CD14-positive monocyte (primary cell): ENCODE results near the gene SOS1. TPM values are rescaled to one million over a fixed set of nuclear protein-coding genes. Genes with fewer than 3 reads are reported as not detected.
A peak's percentile ranks its signal among the peaks of the same experiment; 100 is the strongest.

Experiments
- DNase-seq, 3 donors: peaks; one replicate each; pipeline ENCODE4 v3.0.0-alpha.2; 2011 to 2022
- H2AFZ ChIP-seq: 2 replicates; pipeline ENCODE4 v1.6.0; 2012; ENCODE audit warnings: mild to moderate bottlenecking, low read depth, low read length, inconsistent platforms; ENCODE audit not compliant: insufficient read depth, poor library complexity, severe bottlenecking
- H3K27ac ChIP-seq, 2 donors: 1 replicate in 1 of 2; 2 replicates in 1 of 2; pipeline ENCODE4 v1.5.1; 2012 to 2013; ENCODE audit warnings: low read length in 2 of 2, control low read depth in 1 of 2, inconsistent platforms in 1 of 2, low read depth in 1 of 2, mild to moderate bottlenecking in 1 of 2
- H3K27me3 ChIP-seq, 2 donors: one replicate each; pipeline versions ENCODE4 v1.6.0 to v1.6.1; 2011 to 2013; ENCODE audit warnings: low read length in 2 of 2; ENCODE audit not compliant: control insufficient read depth in 2 of 2, insufficient read depth in 2 of 2
- H3K36me3 ChIP-seq, 2 donors: replicated peaks in 1 of 2; 1 replicate in 1 of 2; 2 replicates in 1 of 2; pipeline versions ENCODE4 v1.5.1 to v1.6.1; 2012 to 2013; ENCODE audit warnings: low read length in 2 of 2, control low read depth in 1 of 2, inconsistent platforms in 1 of 2, mild to moderate bottlenecking in 1 of 2; ENCODE audit not compliant: insufficient read depth in 2 of 2, control insufficient read depth in 1 of 2
- H3K4me1 ChIP-seq, 2 donors: 1 replicate in 1 of 2; 2 replicates in 1 of 2; pipeline versions ENCODE4 v1.5.1 to v1.6.1; 2012 to 2013; ENCODE audit warnings: low read length in 2 of 2, control low read depth in 1 of 2, inconsistent platforms in 1 of 2, mild to moderate bottlenecking in 1 of 2, moderate library complexity in 1 of 2; ENCODE audit not compliant: insufficient read depth in 2 of 2, control insufficient read depth in 1 of 2
- H3K4me2 ChIP-seq: replicated peaks from 2 replicates; pipeline ENCODE3; 2012; ENCODE audit warnings: low read length, moderate library complexity, mild to moderate bottlenecking; ENCODE audit not compliant: poor library complexity, severe bottlenecking; ENCODE audit errors: extremely low read depth
- H3K4me3 ChIP-seq, 3 experiments: fragments of 200-600 bp in 1 of 3; sonication (generic) in 1 of 3; replicated peaks in 1 of 3; 1 replicate in 2 of 3; 2 replicates in 1 of 3; pipeline ENCODE4 v1.5.1; 2011 to 2013; ENCODE audit warnings: low read length in 3 of 3, mild to moderate bottlenecking in 3 of 3, control low read depth in 2 of 3, low read depth in 2 of 3, inconsistent platforms in 1 of 3, moderate library complexity in 1 of 3
- H3K79me2 ChIP-seq: 2 replicates; pipeline ENCODE4 v1.6.0; 2012; ENCODE audit warnings: mild to moderate bottlenecking, control low read depth, inconsistent platforms, low read length, moderate library complexity; ENCODE audit not compliant: insufficient read depth
- H3K9ac ChIP-seq: 2 replicates; pipeline ENCODE4 v1.6.0; 2017; ENCODE audit warnings: low read length, mild to moderate bottlenecking; ENCODE audit not compliant: insufficient read depth, poor library complexity, severe bottlenecking
- H3K9me3 ChIP-seq, 2 donors: replicated peaks in 1 of 2; 1 replicate in 1 of 2; 2 replicates in 1 of 2; pipeline versions ENCODE4 v1.5.1 to v1.6.1; 2012 to 2013; ENCODE audit warnings: low read length in 2 of 2, control low read depth in 1 of 2; ENCODE audit not compliant: control insufficient read depth in 1 of 2, insufficient read depth in 1 of 2
- H4K20me1 ChIP-seq: 2 replicates; pipeline ENCODE4 v1.6.0; 2012; ENCODE audit warnings: mild to moderate bottlenecking, low read length, control low read depth, moderate library complexity; ENCODE audit not compliant: insufficient read depth
- H3K27ac Mint-ChIP-seq, 7 donors: one replicate each; pipeline ENCODE4 v1.8.0; 2020; ENCODE audit warnings: mild to moderate bottlenecking in 7 of 7, mixed read lengths in 7 of 7, moderate library complexity in 6 of 7, inconsistent platforms in 2 of 7
- H3K27me3 Mint-ChIP-seq, 3 donors: one replicate each; pipeline ENCODE4 v1.8.0; 2021 to 2022; ENCODE audit warnings: low read depth in 3 of 3, mild to moderate bottlenecking in 3 of 3, mixed read lengths in 3 of 3, moderate library complexity in 3 of 3, inconsistent platforms in 1 of 3
- H3K36me3 Mint-ChIP-seq, 2 donors: one replicate each; pipeline ENCODE4 v1.8.0; 2020; ENCODE audit warnings: mixed read lengths in 2 of 2, inconsistent platforms in 1 of 2, mild to moderate bottlenecking in 1 of 2
- H3K4me1 Mint-ChIP-seq: one replicate; pipeline ENCODE4 v1.8.0; 2020; ENCODE audit warnings: mild to moderate bottlenecking, mixed read lengths
- H3K4me3 Mint-ChIP-seq, 2 donors: one replicate each; pipeline ENCODE4 v1.8.0; 2020; ENCODE audit warnings: mild to moderate bottlenecking in 2 of 2, mixed read lengths in 2 of 2, moderate library complexity in 1 of 2
- H3K9me3 Mint-ChIP-seq, 7 donors: one replicate each; pipeline ENCODE4 v1.8.0; 2020 to 2022; ENCODE audit warnings: mixed read lengths in 7 of 7, mild to moderate bottlenecking in 6 of 7, moderate library complexity in 6 of 7, inconsistent platforms in 2 of 7
- WGBS: methylation state at CpG from one replicate; pipeline ENCODE4 v1.1.5; 2013; ENCODE audit warnings: missing lambda C conversion rate; ENCODE audit not compliant: insufficient coverage; 5-methylcytosine and 5-hydroxymethylcytosine counted together
- intact Hi-C, 2 donors: fragments of 100-400 bp; cut with micrococcal nuclease; formaldehyde crosslinking; loops; one replicate each; pipeline versions ENCODE4 v1.15.0 to v1.15.1; 2023
- polyA plus RNA-seq, 3 donors: library from polyadenylated mRNA; depleted of rRNA in 1 of 3; unstranded in 2 of 3; stranded (reverse) in 1 of 3; fragments of 300-500 nt in 2 of 3; fragments of >200 nt in 1 of 3; fragmentation: Illumina TruSeq in 2 of 3; gene quantifications; 1 replicate in 2 of 3; 2 replicates in 1 of 3; pipeline ENCODE4 v1.2.3, GENCODE V29; 2012 to 2021
- TF ChIP-seq, protein P1 (sequence below): fragments of 200-600 bp; IDR thresholded peaks from one replicate; pipeline ENCODE4 v1.8.0; 2022; ENCODE audit warnings: antibody characterized with exemption, mild to moderate bottlenecking

The SOS1 gene
- polyA plus RNA-seq, 3 donors = 5.3 to 15.6 (median 7.7) TPM

DNA sequence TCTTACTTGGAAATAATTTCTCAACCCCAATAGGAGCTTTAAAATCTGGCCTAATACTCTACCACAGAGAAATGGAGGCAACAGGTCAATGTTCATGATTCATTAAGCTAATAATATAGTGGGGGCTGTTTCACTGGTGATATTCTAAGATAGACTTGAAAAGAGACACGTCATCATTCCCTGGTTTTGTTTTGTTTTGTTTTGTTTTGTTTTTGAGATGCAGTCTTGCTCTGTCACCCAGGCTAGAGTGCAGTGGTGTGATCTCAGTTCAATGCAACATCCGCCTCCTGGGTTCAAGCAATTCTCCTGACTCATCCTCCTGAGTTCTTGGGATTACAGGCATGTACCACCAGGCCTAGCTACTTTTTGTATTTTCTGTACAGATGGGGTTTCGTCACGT, 37.5 kb upstream of the SOS1 start:
- no peaks in the 10 kb centered on the region for H3K36me3 ChIP-seq
- H3K79me2 ChIP-seq = no peaks in the 10 kb centered on the region
- H4K20me1 ChIP-seq = no peaks in the 10 kb centered on the region
- H3K4me3 ChIP-seq = no peak overlapping the region
- DNase-seq = no peak
- Mint-ChIP-seq H3K9me3 (no peaks in the 10 kb centered on the region), H3K27ac (peak overlapping the region in 1 of 7 donors; percentile 17), H3K36me3 (no peaks in the 10 kb centered on the region), H3K4me3 (no peak overlapping the region), H3K27me3 (peaks cover 0 to 1% (median 0%) of the 10 kb centered on the region in 3 donors), H3K4me1 (no peaks in the 10 kb centered on the region)
- H3K9me3 ChIP-seq = no peaks in the 10 kb centered on the region
- no peak overlapping the region for H3K9ac ChIP-seq
- no peak overlapping the region for H3K4me2 ChIP-seq
- no peaks in the 10 kb centered on the region for H3K4me1 ChIP-seq
- H2AFZ ChIP-seq = no peak overlapping the region
- intact Hi-C loops = no loop called here
- no peak overlapping the region for H3K27ac ChIP-seq
- no peaks in the 10 kb centered on the region for H3K27me3 ChIP-seq
- TF ChIP-seq, protein P1, sequence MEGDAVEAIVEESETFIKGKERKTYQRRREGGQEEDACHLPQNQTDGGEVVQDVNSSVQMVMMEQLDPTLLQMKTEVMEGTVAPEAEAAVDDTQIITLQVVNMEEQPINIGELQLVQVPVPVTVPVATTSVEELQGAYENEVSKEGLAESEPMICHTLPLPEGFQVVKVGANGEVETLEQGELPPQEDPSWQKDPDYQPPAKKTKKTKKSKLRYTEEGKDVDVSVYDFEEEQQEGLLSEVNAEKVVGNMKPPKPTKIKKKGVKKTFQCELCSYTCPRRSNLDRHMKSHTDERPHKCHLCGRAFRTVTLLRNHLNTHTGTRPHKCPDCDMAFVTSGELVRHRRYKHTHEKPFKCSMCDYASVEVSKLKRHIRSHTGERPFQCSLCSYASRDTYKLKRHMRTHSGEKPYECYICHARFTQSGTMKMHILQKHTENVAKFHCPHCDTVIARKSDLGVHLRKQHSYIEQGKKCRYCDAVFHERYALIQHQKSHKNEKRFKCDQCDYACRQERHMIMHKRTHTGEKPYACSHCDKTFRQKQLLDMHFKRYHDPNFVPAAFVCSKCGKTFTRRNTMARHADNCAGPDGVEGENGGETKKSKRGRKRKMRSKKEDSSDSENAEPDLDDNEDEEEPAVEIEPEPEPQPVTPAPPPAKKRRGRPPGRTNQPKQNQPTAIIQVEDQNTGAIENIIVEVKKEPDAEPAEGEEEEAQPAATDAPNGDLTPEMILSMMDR = no peak
- no CpG with 5 or more reads among the region's 4 CpGs for WGBS

DNA sequence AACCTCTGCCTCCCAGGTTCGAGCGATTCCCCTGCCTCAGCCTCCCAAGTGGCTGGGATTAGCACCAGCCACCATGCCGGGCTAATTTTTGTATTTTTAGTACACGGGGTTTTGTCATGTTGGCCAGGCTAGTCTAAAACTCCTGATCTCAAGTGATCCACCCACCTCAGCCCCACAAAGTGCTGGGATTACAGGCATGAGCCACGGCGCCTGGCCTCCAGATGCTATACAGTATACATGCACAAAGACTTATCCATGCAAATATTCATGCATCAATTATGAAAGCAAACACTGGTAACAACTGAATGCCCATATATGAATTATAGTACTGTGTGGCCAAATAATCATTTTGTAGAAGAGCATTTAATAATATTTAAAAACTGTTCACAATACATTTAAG, 36.0 kb upstream of the SOS1 start:
- intact Hi-C loops = no loop called here
- WGBS = 93% methylated on average over 3 of the region's 6 CpGs
- Histone ChIP-seq H3K79me2 (no peaks in the 10 kb centered on the region), H3K27me3 (no peaks in the 10 kb centered on the region), H4K20me1 (no peaks in the 10 kb centered on the region), H3K4me2 (no peak overlapping the region), H3K9ac (no peak overlapping the region), H2AFZ (no peak overlapping the region), H3K4me1 (no peaks in the 10 kb centered on the region), H3K36me3 (no peaks in the 10 kb centered on the region), H3K9me3 (no peaks in the 10 kb centered on the region), H3K27ac (no peak overlapping the region), H3K4me3 (no peak overlapping the region)
- DNase-seq = no peak
- TF ChIP-seq, protein P1 = no peak
- no peaks in the 10 kb centered on the region for H3K4me1 Mint-ChIP-seq
- no peak overlapping the region for H3K4me3 Mint-ChIP-seq
- H3K36me3 Mint-ChIP-seq = no peaks in the 10 kb centered on the region
- H3K9me3 Mint-ChIP-seq = no peaks in the 10 kb centered on the region
- H3K27ac Mint-ChIP-seq = no peak overlapping the region
- peaks cover 0 to 2% (median 1%) of the 10 kb centered on the region in 3 donors for H3K27me3 Mint-ChIP-seq
